ENCODE measurements around the gene NUDT21. TPM values are rescaled to one million over a fixed set of nuclear protein-coding genes. Genes with fewer than 3 reads are reported as not detected.
"Not testable (repeated sequence)": the region's sequence is repeated elsewhere in the genome, so short reads cannot be mapped to it uniquely, and the experiment has no call there.

Gene NUDT21
- total RNA-seq, 3 donors from 2014 or later (not counting 1 experiment from before 2014, with no cell fraction given), result 78.1 to 108 (median 90.0) TPM

- ATAC-seq (no peak), DNase-seq (no peak)
- WGBS (ENCODE audit: insufficient coverage), result 96% methylated on average over 5 of the region's 5 CpGs
- no peak overlapping the region for H3K4me3 ChIP-seq (ENCODE audit: low read length)
- peaks cover 16% of the 10 kb centered on the region for H3K9me3 ChIP-seq (ENCODE audit: control insufficient read depth, insufficient read depth, low read length)
- Mint-ChIP-seq H3K4me1 (peaks cover 5 to 6% of the 10 kb centered on the region in 2 donors), H3K9me3 (peaks cover 0 to 3% of the 10 kb centered on the region in 2 donors), H3K36me3 (peaks cover 39% of the 10 kb centered on the region), H3K27ac (no peak overlapping the region), H3K4me3 (no peak overlapping the region), H3K27me3 (ENCODE audit: low read depth in 2 of 2) (no peaks in the 10 kb centered on the region)
- H3K4me1 ChIP-seq (ENCODE audit: control insufficient read depth, insufficient read depth, low read length), result no peaks in the 10 kb centered on the region
- H3K27me3 ChIP-seq (ENCODE audit: control insufficient read depth, insufficient read depth, low read length), result no peaks in the 10 kb centered on the region
- H3K36me3 ChIP-seq (ENCODE audit: control insufficient read depth, insufficient read depth, low read length), result peaks cover 42% of the 10 kb centered on the region
- H3K27ac ChIP-seq (ENCODE audit: low read length), result no peak overlapping the region
- intact Hi-C loops (cut with micrococcal nuclease), result no loop called here
- TF ChIP-seq CTCF (IDR thresholded peaks at IDR 0.05), result no peak
Observed at GRCh38 chr16:56382901-56383355, 68.2 kb downstream of the NUDT21 start.

GRCh38 chr16:56382459-56382858, 68.7 kb downstream of the NUDT21 start:
- Mint-ChIP-seq H3K4me1 (peaks cover 5 to 6% of the 10 kb centered on the region in 2 donors), H3K27me3 (ENCODE audit: low read depth in 2 of 2) (no peaks in the 10 kb centered on the region), H3K27ac (no peak overlapping the region), H3K36me3 (peaks cover 39% of the 10 kb centered on the region), H3K4me3 (no peak overlapping the region), H3K9me3 (peaks cover 0 to 3% of the 10 kb centered on the region in 2 donors)
- H3K9me3 ChIP-seq (ENCODE audit: control insufficient read depth, insufficient read depth, low read length), result peaks cover 16% of the 10 kb centered on the region
- peaks cover 37% of the 10 kb centered on the region for H3K36me3 ChIP-seq (ENCODE audit: control insufficient read depth, insufficient read depth, low read length)
- no peaks in the 10 kb centered on the region for H3K27me3 ChIP-seq (ENCODE audit: control insufficient read depth, insufficient read depth, low read length)
- intact Hi-C loops (cut with micrococcal nuclease), result no loop called here
- WGBS (ENCODE audit: insufficient coverage), result 93% methylated on average over 1 of the region's 4 CpGs
- no peak for TF ChIP-seq CTCF (IDR thresholded peaks at IDR 0.05)
- no peaks in the 10 kb centered on the region for H3K4me1 ChIP-seq (ENCODE audit: control insufficient read depth, insufficient read depth, low read length)
- no peak overlapping the region for H3K4me3 ChIP-seq (ENCODE audit: low read length)
- ATAC-seq (no peak), DNase-seq (no peak)
- no peak overlapping the region for H3K27ac ChIP-seq (ENCODE audit: low read length)

GRCh38 chr16:56380778-56381485, 70.2 kb downstream of the NUDT21 start:
- H3K9me3 Mint-ChIP-seq, result not testable (repeated sequence)
- WGBS (ENCODE audit: insufficient coverage), result 59% methylated on average over 2 of the region's 3 CpGs
- peaks cover 32% of the 10 kb centered on the region for H3K36me3 ChIP-seq (ENCODE audit: control insufficient read depth, insufficient read depth, low read length)

More at GRCh38 chr16:56380778-56381485, 70.2 kb downstream of the NUDT21 start:
- DNase-seq; H3K27ac Mint-ChIP-seq; H3K4me3 ChIP-seq (ENCODE audit: low read length); H3K4me3 Mint-ChIP-seq; ATAC-seq; H3K27me3 ChIP-seq (ENCODE audit: control insufficient read depth, insufficient read depth, low read length); H3K27ac ChIP-seq (ENCODE audit: low read length); H3K4me1 Mint-ChIP-seq; intact Hi-C loops (cut with micrococcal nuclease); H3K27me3 Mint-ChIP-seq (ENCODE audit: low read depth in 2 of 2); H3K4me1 ChIP-seq (ENCODE audit: control insufficient read depth, insufficient read depth, low read length): not testable (repeated sequence)
- H3K36me3 Mint-ChIP-seq, result peaks cover 38% of the 10 kb centered on the region
- H3K9me3 ChIP-seq (ENCODE audit: control insufficient read depth, insufficient read depth, low read length), result peaks cover 16% of the 10 kb centered on the region

Other genes starting within 250 kb of the NUDT21 start
- gene AMFR, start 25.8 kb downstream of the NUDT21 start, total RNA-seq, result 10 to 100 TPM; 58.4 to 87.1 (median 71.7) TPM
- gene OGFOD1, start 222 bp upstream of the NUDT21 start, total RNA-seq, result 10 to 100 TPM; 12.7 to 20.6 (median 13.1) TPM
- gene BBS2, start 68.7 kb upstream of the NUDT21 start, total RNA-seq, result 10 to 100 TPM; 36.8 to 40.3 (median 38.2) TPM
- gene MT4, start 113.7 kb upstream of the NUDT21 start, total RNA-seq, result not detected
- gene MT3, start 138.2 kb upstream of the NUDT21 start, total RNA-seq, result not detected
- 10 to 100 TPM; 33.0 to 81.5 (median 70.6) TPM for gene MT2A, start 157.3 kb upstream of the NUDT21 start, total RNA-seq
- 1 to 10 TPM in 1 of 3 donors, under 1 TPM in 1, not detected in 1; 0.40 to 3.2 TPM for gene MT1E, start 174.4 kb upstream of the NUDT21 start, total RNA-seq
- gene MT1M, start 181.3 kb upstream of the NUDT21 start, total RNA-seq, result not detected
- not detected for gene MT1A, start 187.3 kb upstream of the NUDT21 start, total RNA-seq
- not detected for gene MT1B, start 200.6 kb upstream of the NUDT21 start, total RNA-seq
- gene MT1F, start 206.6 kb upstream of the NUDT21 start, total RNA-seq, result 1 to 10 TPM; 3.8 to 8.0 (median 5.4) TPM
- gene MT1G, start 216.7 kb upstream of the NUDT21 start, total RNA-seq, result 1 to 10 TPM in 1 of 3 donors, under 1 TPM in 1, not detected in 1; 0.80 to 1.5 TPM
- gene MT1H, start 218.5 kb upstream of the NUDT21 start, total RNA-seq, result not detected
- gene MT1X, start 231.1 kb upstream of the NUDT21 start, total RNA-seq, result 10 to 100 TPM; 17.6 to 23.1 (median 20.0) TPM

Measured in natural killer cell (primary cell).